PFSK-1 (cell line): ENCODE data around the gene BRIX1.

ENCODE experiments used
- FOXP2 ChIP-seq: optimal IDR thresholded peaks from 2 replicates; pipeline ENCODE3; 2011; ENCODE audit warnings: borderline replicate concordance, control low read depth, inconsistent platforms; ENCODE audit not compliant: insufficient read depth; ENCODE audit errors: extremely low read length, extremely low read depth
- POLR2AphosphoS5 ChIP-seq: IDR thresholded peaks from 2 replicates; pipeline ENCODE4 v1.6.1; 2012; ENCODE audit warnings: low read depth, mild to moderate bottlenecking, control low read depth, low read length, moderate library complexity
- TAF1 ChIP-seq: IDR thresholded peaks from 2 replicates; pipeline ENCODE4 v1.6.1; 2012; ENCODE audit warnings: low read length, control low read depth, borderline replicate concordance; ENCODE audit not compliant: insufficient read depth

GRCh38 chr5:34928267-34928666 is 12.8 kb downstream of the BRIX1 start:
- TF ChIP-seq POLR2AphosphoS5 (no peak), TAF1 (no peak), FOXP2 (no peak)
